C4-2B (cell line): ENCODE results near the gene CALM3.

Source experiments
- ZFX ChIP-seq: fragments of 450-650 bp; IDR thresholded peaks from 2 replicates; pipeline ENCODE4 v1.6.1; 2017
- TF ChIP-seq, protein P1 (sequence below): fragments of 450-650 bp; conservative IDR thresholded peaks from 2 replicates; pipeline ENCODE4 v1.5.1; 2017; ENCODE audit warnings: mild to moderate bottlenecking

GRCh38 chr19:46621191-46622117 lies 20.3 kb downstream of the CALM3 start:
- TF ChIP-seq, protein P1, sequence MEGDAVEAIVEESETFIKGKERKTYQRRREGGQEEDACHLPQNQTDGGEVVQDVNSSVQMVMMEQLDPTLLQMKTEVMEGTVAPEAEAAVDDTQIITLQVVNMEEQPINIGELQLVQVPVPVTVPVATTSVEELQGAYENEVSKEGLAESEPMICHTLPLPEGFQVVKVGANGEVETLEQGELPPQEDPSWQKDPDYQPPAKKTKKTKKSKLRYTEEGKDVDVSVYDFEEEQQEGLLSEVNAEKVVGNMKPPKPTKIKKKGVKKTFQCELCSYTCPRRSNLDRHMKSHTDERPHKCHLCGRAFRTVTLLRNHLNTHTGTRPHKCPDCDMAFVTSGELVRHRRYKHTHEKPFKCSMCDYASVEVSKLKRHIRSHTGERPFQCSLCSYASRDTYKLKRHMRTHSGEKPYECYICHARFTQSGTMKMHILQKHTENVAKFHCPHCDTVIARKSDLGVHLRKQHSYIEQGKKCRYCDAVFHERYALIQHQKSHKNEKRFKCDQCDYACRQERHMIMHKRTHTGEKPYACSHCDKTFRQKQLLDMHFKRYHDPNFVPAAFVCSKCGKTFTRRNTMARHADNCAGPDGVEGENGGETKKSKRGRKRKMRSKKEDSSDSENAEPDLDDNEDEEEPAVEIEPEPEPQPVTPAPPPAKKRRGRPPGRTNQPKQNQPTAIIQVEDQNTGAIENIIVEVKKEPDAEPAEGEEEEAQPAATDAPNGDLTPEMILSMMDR = no peak
- TF ChIP-seq ZFX = no peak
